Natural killer cell (primary cell): ENCODE results near the gene ABI3. TPM values are rescaled to one million over a fixed set of nuclear protein-coding genes. Genes with fewer than 3 reads are reported as not detected.
A peak's percentile ranks its signal among the peaks of the same experiment; 100 is the strongest.
"Not testable (repeated sequence)": the region's sequence is repeated elsewhere in the genome, so short reads cannot be mapped to it uniquely, and the experiment has no call there.

Source experiments
- ATAC-seq, 3 donors: fragments of 150-1000 bp in 2 of 3; fragments of 200-7000 bp in 1 of 3; cut with Tn5 transposase; 1 replicate in 1 of 3; 2 replicates in 2 of 3; pipeline ENCODE4 v1.10.0; 2021; ENCODE audit warnings: mild to moderate bottlenecking in 2 of 3, moderate library complexity in 2 of 3
- DNase-seq, 2 donors: peaks; one replicate each; pipeline versions ENCODE4 v3.0.0 to v3.0.0-alpha.2; 2013 to 2021; ENCODE audit warnings: mixed read lengths in 1 of 2
- H3K27ac ChIP-seq: one replicate; pipeline ENCODE4 v1.5.1; 2013; ENCODE audit warnings: mild to moderate bottlenecking, low read length
- H3K27me3 ChIP-seq: one replicate; pipeline ENCODE4 v1.6.1; 2013; ENCODE audit warnings: low read length; ENCODE audit not compliant: control insufficient read depth, insufficient read depth
- H3K36me3 ChIP-seq: one replicate; pipeline ENCODE4 v1.6.1; 2013; ENCODE audit warnings: low read length; ENCODE audit not compliant: control insufficient read depth, insufficient read depth
- H3K4me1 ChIP-seq: one replicate; pipeline ENCODE4 v1.6.1; 2013; ENCODE audit warnings: low read length; ENCODE audit not compliant: control insufficient read depth, insufficient read depth
- H3K4me3 ChIP-seq: one replicate; pipeline ENCODE4 v1.5.1; 2013; ENCODE audit warnings: low read length
- H3K9me3 ChIP-seq: one replicate; pipeline ENCODE4 v1.6.1; 2013; ENCODE audit warnings: low read length; ENCODE audit not compliant: control insufficient read depth, insufficient read depth
- H3K27ac Mint-ChIP-seq, 2 donors: one replicate each; pipeline ENCODE4 v1.8.0; 2022; ENCODE audit warnings: mild to moderate bottlenecking in 2 of 2, mixed read lengths in 2 of 2, moderate library complexity in 1 of 2
- H3K27me3 Mint-ChIP-seq, 2 donors: one replicate each; pipeline ENCODE4 v1.8.0; 2022; ENCODE audit warnings: low read depth in 2 of 2, mixed read lengths in 2 of 2
- H3K36me3 Mint-ChIP-seq: one replicate; pipeline ENCODE4 v1.8.0; 2022; ENCODE audit warnings: mixed read lengths
- H3K4me1 Mint-ChIP-seq, 2 donors: one replicate each; pipeline ENCODE4 v1.8.0; 2022; ENCODE audit warnings: mixed read lengths in 2 of 2
- H3K4me3 Mint-ChIP-seq: one replicate; pipeline ENCODE4 v1.8.0; 2022; ENCODE audit warnings: mild to moderate bottlenecking, moderate library complexity, mixed read lengths
- H3K9me3 Mint-ChIP-seq, 2 donors: one replicate each; pipeline ENCODE4 v1.8.0; 2022; ENCODE audit warnings: mixed read lengths in 2 of 2
- CTCF ChIP-seq: fragments of 200-600 bp; IDR thresholded peaks from one replicate; pipeline ENCODE4 v1.8.0; 2022; ENCODE audit warnings: antibody characterized with exemption
- WGBS: methylation state at CpG from one replicate; pipeline ENCODE4 v1.1.7; 2013; ENCODE audit warnings: missing lambda C conversion rate; ENCODE audit not compliant: insufficient coverage; 5-methylcytosine and 5-hydroxymethylcytosine counted together
- intact Hi-C: fragments of 100-400 bp; cut with micrococcal nuclease; formaldehyde crosslinking; loops from one replicate; pipeline ENCODE4 v1.14.2; 2022
- total RNA-seq, 4 donors: library from RNA; stranded (reverse); fragments of 120-200 nt in 1 of 4; gene quantifications; one replicate each; pipeline versions ENCODE4 v1.2.3 to v1.2.4, GENCODE V29; 2013 to 2022

Gene ABI3
- total RNA-seq, 3 donors from 2014 or later (not counting 1 experiment from before 2014, with no cell fraction given), result 82.9 to 131 (median 101) TPM

- Histone ChIP-seq H3K9me3 (no peaks in the 10 kb centered on the region), H3K4me3 (no peak overlapping the region), H3K36me3 (no peaks in the 10 kb centered on the region), H3K27ac (no peak overlapping the region), H3K4me1 (no peaks in the 10 kb centered on the region), H3K27me3 (peaks cover 17% of the 10 kb centered on the region)
- WGBS, result 73% methylated on average over 9 of the region's 9 CpGs
- peaks cover 15% of the 10 kb centered on the region for H3K36me3 Mint-ChIP-seq
- DNase-seq (no peak), ATAC-seq (no peak)
- H3K27me3 Mint-ChIP-seq, result peaks cover 54 to 70% of the 10 kb centered on the region in 2 donors
- no peaks in the 10 kb centered on the region for H3K4me1 Mint-ChIP-seq
- no peak overlapping the region for H3K27ac Mint-ChIP-seq
- no peak for TF ChIP-seq CTCF
- intact Hi-C loops, result no loop called here
- no peaks in the 10 kb centered on the region for H3K9me3 Mint-ChIP-seq
- no peak overlapping the region for H3K4me3 Mint-ChIP-seq
Measured at GRCh38 chr17:49168706-49169105, 41.8 kb upstream of the ABI3 start.

GRCh38 chr17:49170216-49170615 lies 40.3 kb upstream of the ABI3 start:
- DNase-seq (no peak), ATAC-seq (peak in 1 of 3 donors; percentile 17)
- H3K4me1 Mint-ChIP-seq, result no peaks in the 10 kb centered on the region
- H3K9me3 Mint-ChIP-seq, result peaks cover 0 to 2% of the 10 kb centered on the region in 2 donors
- intact Hi-C loops, result no loop called here
- no peak for TF ChIP-seq CTCF
- Histone ChIP-seq H3K27ac (no peak overlapping the region), H3K36me3 (no peaks in the 10 kb centered on the region), H3K4me3 (no peak overlapping the region), H3K27me3 (peaks cover 17% of the 10 kb centered on the region), H3K9me3 (peaks cover under 1% of the 10 kb centered on the region), H3K4me1 (no peaks in the 10 kb centered on the region)
- WGBS, result 85% methylated on average over 2 of the region's 2 CpGs
- H3K27ac Mint-ChIP-seq, result no peak overlapping the region
- H3K4me3 Mint-ChIP-seq, result no peak overlapping the region
- H3K27me3 Mint-ChIP-seq, result peaks cover 54 to 82% of the 10 kb centered on the region in 2 donors
- H3K36me3 Mint-ChIP-seq, result peaks cover 24% of the 10 kb centered on the region

GRCh38 chr17:49170711-49171110 lies 39.8 kb upstream of the ABI3 start:
- peaks cover 50 to 84% of the 10 kb centered on the region in 2 donors for H3K27me3 Mint-ChIP-seq
- intact Hi-C loops, H3K27ac Mint-ChIP-seq, H3K36me3 ChIP-seq, H3K27ac ChIP-seq, H3K4me1 Mint-ChIP-seq, H3K9me3 ChIP-seq, H3K4me3 Mint-ChIP-seq, DNase-seq, ATAC-seq, H3K4me1 ChIP-seq, H3K9me3 Mint-ChIP-seq, H3K4me3 ChIP-seq: not testable (repeated sequence)
- 92% methylated on average over 2 of the region's 3 CpGs for WGBS
- H3K27me3 ChIP-seq, result peaks cover 16% of the 10 kb centered on the region
- peaks cover 29% of the 10 kb centered on the region for H3K36me3 Mint-ChIP-seq

GRCh38 chr17:49175978-49176377 lies 34.5 kb upstream of the ABI3 start:
- DNase-seq, H3K27me3 ChIP-seq, ATAC-seq, H3K4me3 ChIP-seq, H3K4me1 Mint-ChIP-seq, H3K27ac Mint-ChIP-seq, intact Hi-C loops, H3K36me3 ChIP-seq, H3K4me3 Mint-ChIP-seq, H3K27ac ChIP-seq: not testable (repeated sequence)
- 93% methylated on average over 5 of the region's 11 CpGs for WGBS
- H3K9me3 ChIP-seq, result peaks cover 25% of the 10 kb centered on the region
- H3K4me1 ChIP-seq, result peaks cover 11% of the 10 kb centered on the region
- H3K9me3 Mint-ChIP-seq, result peaks cover 0 to 11% of the 10 kb centered on the region in 2 donors
- H3K36me3 Mint-ChIP-seq, result peaks cover 40% of the 10 kb centered on the region
- H3K27me3 Mint-ChIP-seq, result peaks cover 18 to 43% of the 10 kb centered on the region in 2 donors
